Colon (tissue), 2 donors: ENCODE results near the gene LIN28A.

Source experiments
- FAIRE-seq: peaks from 2 replicates; lab custom pipeline; 2012; peaks lifted over from hg19 to GRCh38; lab: Jason Lieb, UNC
- donor health status: control.
- donor health status: control.

Gene LIN28A

DNA sequence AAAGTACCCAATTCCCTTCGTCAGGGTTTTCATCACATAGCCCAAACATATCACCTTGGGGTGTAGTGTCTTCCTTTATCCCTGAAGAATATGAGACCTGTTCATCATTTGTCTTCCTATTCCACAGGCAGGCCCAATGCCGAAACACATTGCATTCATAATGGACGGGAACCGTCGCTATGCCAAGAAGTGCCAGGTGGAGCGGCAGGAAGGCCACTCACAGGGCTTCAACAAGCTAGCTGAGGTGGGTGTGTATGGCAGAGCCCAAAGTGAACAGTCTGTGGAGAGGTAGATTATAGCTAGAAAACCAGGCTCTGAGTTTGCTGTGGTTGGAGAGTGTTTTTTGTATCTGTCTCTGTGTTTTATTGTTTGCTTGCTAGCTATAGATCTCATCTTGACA, 27.4 kb downstream of the LIN28A start:
- FAIRE-seq, result no peak

DNA sequence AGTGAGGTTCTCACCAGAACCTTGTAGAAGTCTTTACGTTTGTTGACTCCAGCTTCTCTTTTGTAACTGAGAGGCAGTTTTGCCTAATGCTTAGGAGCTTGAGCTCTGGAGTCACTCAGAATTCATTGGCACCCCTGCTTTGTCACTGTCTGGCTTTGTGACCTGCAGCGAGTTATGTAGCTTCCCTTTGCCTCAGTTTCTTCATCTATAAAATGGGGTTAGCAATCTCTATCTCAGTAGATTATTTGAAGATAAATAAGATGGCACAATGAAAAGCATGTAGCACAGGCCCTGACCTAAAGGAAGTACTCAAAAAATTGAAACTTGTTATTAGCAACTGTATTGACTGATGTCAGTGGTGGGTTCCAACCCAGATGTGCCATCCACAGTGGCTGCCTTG, 29.6 kb downstream of the LIN28A start:
- no peak for FAIRE-seq

DNA sequence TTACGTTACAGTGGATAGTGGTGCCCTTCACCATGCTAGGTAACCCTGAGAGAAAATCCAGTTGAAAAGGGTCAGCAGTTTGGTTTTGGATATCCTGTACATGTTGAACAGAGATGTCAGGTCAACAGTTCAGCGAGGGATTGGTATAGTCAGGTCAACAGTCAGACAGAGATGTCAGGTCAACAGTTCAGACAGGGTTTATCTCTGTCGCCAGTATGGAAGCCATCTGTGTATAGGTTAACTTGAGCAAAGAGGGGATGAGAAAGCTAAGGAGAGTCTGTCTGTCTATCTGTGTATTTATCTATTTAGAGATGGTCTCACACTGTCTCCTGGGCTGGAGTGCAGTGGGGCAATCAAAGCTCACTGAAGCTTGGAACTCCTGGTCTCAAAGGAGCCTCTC, 39.3 kb downstream of the LIN28A start:
- no peak for FAIRE-seq

DNA sequence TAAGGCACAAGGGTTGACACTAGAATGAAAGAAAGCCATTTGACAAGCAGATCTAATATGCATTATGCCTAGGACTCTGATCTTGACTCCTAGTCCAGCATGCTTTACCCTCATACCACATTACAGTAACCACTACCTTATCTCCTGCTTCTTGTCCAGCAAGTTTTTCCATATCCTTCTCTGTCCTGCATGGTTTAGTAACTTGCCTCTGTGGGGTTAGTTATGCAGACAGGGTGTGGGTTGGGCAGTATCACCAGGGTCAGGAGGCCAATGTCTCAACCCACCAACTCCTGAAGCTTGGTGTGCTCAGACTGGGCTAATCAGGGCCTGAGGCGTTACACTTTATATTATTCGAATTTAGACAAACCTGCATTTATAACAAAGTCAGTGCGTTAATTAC, 40.3 kb downstream of the LIN28A start:
- FAIRE-seq, result no peak

DNA sequence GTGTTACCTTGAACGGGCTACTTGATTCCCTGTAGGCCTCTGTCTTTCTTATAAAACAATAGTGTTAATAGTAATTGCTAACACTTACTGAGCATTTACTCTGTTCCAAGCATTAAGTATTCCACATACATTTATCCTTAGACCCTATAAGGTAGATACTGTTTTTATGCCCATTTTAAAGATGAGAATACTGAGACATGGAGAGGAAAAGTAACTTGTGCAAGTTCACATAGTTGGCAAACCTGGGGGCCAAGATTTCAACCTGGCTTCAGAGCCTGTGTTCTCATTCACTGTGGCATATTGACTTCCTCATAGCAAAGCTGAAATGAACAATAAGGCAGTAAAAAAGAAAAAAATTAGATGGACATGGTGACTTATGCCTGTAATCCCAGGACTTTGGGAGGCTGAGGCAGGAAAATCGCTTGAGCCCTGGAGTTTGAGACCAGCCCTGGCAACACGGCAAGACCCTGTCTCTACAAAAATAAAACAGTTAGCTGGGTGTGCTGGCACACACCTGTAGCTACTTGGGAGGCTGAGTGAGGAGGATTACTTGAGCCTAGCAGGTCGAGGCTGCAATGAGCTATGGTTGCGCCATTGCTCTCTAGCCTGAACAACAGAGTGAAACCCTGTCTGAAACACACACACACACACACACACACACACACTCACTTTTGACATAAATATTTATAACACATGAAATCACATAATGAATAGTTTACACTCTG, 42.0 kb downstream of the LIN28A start:
- no peak for FAIRE-seq

DNA sequence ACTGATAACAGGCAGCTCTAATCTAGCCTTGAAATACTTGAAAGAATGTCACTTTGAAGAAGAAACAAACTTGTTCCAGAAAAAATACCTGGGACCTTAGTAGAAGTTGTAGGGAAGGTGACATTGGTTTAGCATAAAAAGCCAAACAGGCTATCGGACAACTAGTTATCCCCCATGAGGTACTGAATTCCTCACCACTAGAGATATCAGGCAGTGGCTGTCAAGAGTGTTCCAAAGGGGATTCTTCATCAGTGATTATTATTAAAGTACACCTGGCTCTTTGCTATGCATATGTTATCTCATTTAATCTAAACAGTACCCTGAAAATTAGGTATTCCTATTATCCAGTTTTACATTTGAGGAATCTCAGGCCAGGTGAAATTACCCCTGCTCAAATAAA, 48.5 kb downstream of the LIN28A start:
- FAIRE-seq, result no peak

DNA sequence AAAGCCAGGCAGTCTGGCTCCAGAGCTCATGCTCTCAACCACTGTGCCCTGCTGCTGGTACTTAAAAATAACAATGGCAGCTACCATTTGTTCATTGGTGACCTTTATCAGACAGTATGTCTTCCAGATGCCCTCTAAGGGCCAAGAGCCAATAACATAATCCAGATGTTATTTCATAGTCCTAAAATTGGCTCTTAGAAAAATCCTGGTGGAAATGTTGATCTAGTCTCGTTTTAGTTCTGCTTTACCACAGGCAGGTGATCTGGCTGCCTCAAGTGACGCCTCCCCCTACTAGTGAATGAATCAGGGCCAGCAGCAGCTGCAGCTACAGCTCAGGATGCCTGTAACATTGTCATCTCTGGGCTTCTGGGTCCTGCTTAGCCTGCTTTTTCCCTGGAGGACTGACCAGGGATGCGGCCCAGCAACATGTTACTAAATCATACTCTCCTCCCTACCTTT, 49.0 kb downstream of the LIN28A start:
- no peak for FAIRE-seq

DNA sequence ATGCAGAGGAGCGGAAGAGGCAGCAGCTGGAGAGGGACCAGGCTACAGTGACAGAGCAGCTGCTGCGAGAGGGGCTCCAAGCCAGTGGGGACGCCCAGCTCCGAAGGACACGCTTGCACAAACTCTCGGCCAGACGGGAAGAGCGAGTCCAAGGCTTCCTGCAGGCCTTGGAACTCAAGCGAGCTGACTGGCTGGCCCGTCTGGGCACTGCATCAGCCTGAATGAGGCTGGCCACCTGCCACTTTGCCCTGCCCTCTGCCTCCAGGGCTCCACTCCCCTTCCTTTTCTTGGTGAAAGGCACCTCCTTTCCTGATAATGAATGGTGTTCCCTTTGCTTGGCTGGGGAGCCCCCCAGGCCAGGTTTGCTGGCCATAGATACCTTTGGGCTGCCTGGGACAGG, 58.3 kb downstream of the LIN28A start:
- FAIRE-seq, result no peak

DNA sequence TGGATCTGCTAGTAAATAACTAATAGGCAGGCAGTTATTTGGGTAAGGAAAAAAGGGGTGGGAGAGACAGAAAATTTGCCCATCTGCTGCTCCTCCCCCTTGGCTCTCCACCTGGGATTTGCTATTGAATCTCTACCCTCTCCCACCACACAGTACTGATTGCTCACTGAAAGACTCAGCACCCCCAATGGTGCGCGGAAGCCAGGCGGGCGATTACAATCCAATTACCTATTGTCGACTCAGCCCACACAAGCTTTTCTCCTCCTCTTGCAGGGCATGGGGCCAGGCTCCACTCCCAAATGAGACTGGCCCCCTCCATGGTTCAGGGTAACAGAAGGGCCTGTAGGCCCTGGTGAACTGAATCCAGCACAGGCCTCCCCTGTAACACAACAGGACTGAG, 58.9 kb downstream of the LIN28A start:
- FAIRE-seq, result no peak

DNA sequence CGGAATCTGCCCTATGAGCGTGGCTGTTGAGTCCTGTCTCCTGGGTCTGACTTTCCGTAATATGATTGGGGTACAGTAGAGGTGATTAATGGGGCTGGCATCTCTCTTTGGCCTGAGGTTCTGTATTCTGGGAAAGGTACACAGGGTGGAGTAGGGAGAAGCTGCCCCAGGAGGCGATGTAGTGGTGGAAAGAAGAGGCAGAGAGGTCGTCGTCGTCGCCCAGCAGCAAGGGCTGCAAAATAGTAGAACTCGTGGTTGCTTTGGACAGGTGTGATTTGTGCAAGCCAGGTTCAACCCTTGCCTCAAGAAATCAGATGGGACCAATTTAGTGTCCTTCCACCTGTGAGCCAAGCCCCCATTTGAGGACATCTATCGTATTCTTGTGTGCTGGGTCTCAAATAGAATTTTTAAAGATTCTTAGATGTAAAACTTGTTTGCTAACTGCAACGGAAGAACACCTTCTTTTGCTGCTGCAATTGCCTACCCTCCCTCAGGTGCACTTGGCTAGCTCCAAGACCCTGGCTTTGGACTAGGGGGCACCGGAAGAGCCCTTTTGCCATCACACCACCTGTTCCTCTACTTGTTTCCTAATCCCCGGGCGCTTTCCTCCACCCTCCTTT, 60.4 kb downstream of the LIN28A start:
- FAIRE-seq, result no peak

DNA sequence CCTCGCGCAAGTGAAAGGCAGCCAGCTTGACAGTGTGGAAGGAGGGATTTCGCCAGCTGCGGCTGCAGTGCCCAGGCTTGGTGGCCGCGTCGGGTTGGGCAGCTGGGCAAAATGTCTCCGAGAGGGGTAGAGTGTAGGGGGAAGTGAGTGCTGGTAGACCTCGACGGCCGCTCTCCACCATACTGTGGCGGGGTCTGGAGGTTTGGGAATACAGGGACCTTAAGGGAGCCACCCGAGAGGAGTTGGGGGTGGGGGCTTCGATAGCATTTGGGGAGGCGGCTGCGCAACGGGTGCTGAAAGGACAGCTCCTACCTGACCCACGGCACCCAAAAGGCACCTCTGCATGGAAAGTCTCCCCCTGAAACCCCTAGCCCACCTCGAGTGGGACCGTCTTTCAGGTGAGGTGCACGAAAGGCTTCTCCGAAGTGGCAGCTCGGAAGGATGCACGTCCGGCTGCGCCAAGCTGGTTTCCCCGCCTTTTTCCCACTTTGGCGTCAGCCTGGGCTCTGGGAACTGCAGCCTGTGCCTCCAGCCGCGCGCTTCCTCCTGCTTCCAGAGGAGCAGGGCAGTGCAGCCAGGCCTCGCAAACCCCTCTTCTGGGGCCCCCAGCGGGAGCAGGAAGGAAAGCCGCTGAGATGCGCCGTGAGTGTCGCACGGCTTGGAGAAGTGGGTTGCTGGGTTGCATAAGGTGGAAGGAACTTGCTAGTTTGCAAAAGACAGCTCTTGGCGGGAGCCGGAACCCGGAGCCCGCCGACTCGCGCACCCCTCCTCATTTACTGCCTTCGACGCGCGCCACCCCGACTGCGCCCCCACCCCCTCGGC, 61.1 kb downstream of the LIN28A start:
- no peak for FAIRE-seq

DNA sequence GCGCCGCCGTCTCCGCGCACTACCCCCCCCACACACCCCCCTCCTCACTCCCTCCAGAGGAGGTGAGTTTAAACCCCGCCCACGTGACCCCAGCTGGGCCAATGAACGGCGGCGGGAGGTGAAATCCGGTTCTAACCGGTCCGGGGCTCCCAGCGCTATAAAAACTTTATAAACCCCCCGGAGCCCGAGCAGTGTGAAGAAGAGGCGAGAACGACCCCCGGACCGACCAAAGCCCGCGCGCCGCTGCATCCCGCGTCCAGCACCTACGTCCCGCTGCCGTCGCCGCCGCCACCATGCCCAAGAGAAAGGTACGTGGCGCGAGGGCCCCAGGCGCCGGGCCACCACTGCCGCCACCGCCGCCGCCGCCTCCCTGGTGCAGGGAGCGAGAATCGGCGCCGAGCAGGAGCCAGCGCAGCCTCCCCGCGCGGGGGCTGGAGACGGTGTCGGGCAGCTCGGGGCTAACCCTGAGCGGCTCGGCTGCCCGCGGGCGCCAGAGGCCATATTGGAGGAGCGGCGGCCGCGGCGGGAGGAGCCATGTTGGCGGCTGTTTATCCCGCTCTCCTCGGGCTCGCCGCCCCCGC, 61.8 kb downstream of the LIN28A start, which contains the start of gene HMGN2:
Gene HMGN2, plus strand, starts transcription at position 121 of the 581 bp plus-strand sequence. Its CDS starts 173 bp downstream, at position 294.
- no peak for FAIRE-seq

DNA sequence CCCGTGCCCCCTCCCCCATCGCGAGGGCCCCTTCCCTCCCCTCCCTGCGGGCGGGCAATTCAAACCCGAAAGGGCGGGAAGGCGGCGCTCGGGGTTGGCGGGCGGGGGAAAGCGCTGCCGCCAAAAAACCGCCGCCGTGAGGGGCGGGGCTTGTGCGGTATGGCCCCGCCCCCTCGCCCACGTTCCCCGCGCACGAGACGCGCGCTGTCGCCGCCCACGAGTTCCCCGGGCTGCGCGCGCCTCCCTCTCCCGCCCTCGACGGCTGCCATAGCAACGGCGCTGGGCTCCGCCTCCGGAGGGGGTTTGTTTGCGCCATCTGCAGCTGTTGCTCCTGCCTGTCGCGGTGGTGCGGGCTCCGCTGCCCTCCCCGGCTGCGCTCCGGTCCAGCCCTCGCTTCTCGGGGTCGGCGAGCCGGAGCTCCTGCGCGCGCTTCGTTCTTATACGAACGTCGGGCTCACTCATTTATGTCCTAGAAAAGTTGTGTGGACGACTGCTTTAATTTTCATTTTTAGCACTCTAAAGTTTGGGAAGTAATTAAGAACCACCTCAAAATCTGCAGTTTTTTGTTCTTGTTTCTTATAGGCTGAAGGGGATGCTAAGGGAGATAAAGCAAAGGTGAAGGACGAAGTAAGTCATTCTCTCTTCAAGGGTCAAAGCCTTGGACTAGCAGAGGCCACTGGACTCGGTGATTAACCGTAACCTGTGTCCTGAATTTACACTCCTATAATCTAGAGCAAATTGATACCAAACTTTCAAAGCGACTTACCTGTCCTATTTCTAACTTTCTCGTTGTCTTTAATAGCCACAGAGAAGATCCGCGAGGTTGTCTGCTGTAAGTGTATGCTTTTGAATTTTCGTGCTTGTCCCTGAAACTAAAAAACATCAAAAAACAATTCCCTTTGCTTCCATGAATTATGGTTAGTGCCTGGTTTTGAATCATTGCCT, 62.6 kb downstream of the LIN28A start:
- no peak for FAIRE-seq

DNA sequence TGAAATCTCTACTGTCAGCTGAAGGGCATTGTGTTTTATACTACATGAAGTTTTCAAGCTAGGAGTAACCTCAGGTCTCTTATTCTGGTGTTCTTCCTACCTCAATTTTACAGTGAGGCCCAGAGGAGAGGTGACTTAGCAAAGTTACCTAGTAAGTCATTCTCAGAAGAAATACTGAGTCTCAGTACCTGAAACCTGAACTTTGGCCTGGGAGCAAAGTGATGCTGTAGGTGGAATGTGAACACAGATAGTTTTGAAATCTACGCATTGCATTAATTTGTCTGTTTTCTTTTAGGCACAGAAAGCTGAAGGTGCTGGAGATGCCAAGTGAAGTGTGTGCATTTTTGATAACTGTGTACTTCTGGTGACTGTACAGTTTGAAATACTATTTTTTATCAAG, 64.2 kb downstream of the LIN28A start:
- no peak for FAIRE-seq

DNA sequence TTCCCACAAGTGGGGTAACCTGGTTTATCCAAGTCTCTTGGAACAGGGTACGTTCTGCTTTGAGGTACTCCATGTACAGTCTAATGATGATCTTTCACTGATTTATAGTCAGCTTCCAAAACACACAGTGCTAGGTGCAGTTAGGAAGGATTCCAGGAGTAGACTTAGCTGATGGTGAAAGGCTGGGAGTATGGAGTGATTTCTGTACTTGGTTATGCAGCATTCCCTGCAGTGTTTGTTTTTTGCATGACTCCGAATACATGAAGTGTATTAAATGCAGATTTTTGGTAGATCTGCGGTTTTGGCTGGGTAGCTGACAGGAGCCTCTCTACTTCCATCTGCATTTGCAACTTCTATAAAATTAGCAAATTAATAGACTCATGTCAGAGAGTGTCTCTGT, 65.4 kb downstream of the LIN28A start:
- FAIRE-seq, result no peak

DNA sequence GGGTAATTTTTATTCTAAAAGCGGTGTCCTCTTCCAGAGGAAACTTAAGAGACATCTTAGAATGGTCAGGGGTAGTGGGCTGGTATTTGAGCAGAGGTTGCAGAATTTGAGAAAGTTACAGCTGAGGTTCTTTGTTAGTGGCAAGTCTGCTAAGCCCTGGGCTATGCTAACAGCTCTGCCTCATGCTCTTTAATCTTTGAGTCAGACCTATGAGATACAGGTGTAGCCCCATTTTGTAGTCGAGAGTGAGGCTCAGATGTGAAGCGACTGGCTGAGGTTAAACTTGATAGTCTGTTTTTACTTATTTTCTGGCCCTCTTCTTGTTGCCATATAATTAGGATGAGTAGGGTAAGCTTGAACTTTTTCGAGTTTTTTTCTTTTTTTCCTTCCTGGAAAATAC, 66.3 kb downstream of the LIN28A start:
- no peak for FAIRE-seq

DNA sequence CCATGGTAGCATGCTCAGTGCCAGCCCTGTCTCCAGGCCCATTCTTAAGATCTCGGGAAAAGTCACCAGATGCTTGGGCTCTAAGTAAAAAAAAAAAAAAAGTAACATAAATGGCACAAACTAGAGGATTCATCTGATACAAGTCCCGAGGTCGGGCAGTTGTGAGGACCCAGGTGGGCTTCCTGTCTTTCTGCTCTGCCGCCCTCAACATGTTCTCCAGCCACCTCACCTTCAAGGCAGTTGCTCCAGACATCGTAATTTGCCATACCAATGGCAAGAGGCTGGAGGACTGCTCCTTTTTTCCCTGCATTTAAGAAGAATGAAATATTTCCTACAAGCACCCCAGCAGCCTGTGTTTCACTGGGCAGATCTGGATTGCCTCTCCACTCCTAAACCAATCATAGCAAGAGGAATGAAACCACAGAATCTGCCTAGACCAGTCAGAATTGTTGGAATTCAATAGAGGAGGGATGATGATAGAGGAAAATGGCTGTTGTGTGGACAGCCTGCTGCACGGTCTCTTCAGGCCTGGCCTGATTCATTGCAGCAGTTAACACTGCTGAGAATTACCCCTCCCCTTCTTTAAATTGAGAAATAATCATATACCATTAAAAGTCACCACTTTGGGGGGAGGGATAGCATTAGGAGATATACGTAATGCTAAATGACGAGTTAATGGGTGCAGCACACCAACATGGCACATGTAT, 67.0 kb downstream of the LIN28A start:
- FAIRE-seq, result no peak

DNA sequence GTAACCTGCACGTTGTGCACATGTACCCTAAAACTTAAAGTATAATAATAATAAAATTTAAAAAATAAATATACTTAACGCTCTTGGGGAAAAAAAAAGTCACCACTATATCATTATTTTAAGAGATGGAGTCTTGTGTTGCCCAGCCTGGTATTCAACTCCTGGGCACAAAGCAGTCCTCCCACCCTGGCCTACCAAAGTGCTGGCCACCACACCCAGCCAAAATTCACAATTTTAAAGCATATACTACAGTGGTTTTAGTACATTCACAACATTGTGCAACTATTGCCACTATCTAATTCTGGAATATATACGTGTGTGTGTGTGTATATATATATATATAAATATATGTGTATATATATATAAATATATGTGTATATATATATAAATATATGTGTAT, 67.5 kb downstream of the LIN28A start:
- peak; percentile 77 for FAIRE-seq

DNA sequence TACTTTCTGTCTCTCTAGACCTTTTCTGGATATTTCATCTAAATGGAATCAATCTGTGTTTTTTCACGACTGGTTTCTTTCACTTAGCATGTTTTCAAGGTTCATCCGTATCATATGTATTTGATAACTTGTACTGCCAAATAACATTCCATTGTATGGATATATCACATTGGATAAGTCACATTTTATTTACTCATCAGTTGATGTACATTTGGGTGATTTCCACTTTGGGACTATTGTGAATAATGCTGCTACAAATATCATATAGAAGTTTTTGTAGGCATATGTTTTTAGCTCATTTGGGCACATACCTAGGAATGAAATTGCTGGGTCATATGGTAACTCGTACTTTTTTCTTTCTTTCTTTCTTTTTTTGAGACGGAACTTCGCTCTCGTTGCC, 68.4 kb downstream of the LIN28A start:
- no peak for FAIRE-seq
